BLaER1 (cell line): ENCODE data around the gene NDUFV1.
"Not testable (repeated sequence)": the region's sequence is repeated elsewhere in the genome, so short reads cannot be mapped to it uniquely, and the experiment has no call there.

Source experiments
- H3K27ac ChIP-seq: shearing (Covaris generic); formaldehyde crosslinking; 2 replicates; pipeline ENCODE4 v1.8.1; 2022
- H3K27me3 ChIP-seq: shearing (Covaris generic); formaldehyde crosslinking; 2 replicates; pipeline ENCODE4 v1.8.1; 2022
- H3K36me3 ChIP-seq: shearing (Covaris generic); formaldehyde crosslinking; 2 replicates; pipeline ENCODE4 v1.8.1; 2022
- H3K4me1 ChIP-seq: shearing (Covaris generic); formaldehyde crosslinking; 2 replicates; pipeline ENCODE4 v1.8.1; 2022
- H3K4me2 ChIP-seq: shearing (Covaris generic); formaldehyde crosslinking; 2 replicates; pipeline ENCODE4 v1.8.1; 2022
- H3K4me3 ChIP-seq: shearing (Covaris generic); formaldehyde crosslinking; 2 replicates; pipeline ENCODE4 v1.8.1; 2022
- H3K9ac ChIP-seq: shearing (Covaris generic); formaldehyde crosslinking; 2 replicates; pipeline ENCODE4 v1.8.1; 2022
- H3K9me3 ChIP-seq: shearing (Covaris generic); formaldehyde crosslinking; 2 replicates; pipeline ENCODE4 v1.8.1; 2022
- H4K20me1 ChIP-seq: shearing (Covaris generic); formaldehyde crosslinking; 2 replicates; pipeline ENCODE4 v1.8.1; 2022
- Cebpa-rat ChIP-seq: shearing (Covaris generic); IDR thresholded peaks from 2 replicates; pipeline ENCODE4 v1.8.1; 2022

The NDUFV1 gene

DNA sequence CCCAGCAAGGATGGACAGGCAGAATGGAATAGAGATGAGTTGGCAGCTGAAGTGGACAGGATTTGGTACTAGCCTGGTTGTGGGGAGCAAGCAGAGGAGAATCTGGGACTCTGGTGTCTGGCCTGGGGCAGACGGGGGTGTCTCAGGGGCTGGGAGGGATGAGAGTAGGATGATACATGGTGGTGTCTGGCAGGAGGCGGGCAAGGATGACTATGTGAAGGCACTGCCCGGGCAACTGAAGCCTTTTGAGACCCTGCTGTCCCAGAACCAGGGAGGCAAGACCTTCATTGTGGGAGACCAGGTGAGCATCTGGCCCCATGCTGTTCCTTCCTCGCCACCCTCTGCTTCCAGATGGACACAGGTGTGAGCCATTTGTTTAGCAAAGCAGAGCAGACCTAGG, 20.8 kb upstream of the NDUFV1 start:
- Histone ChIP-seq H3K27me3 (peaks cover 7% of the 10 kb centered on the region), H3K9ac (peak overlapping the region; percentile 95), H4K20me1 (peaks cover 41% of the 10 kb centered on the region), H3K9me3 (no peaks in the 10 kb centered on the region), H3K4me3 (peak overlapping the region; percentile 82), H3K4me1 (peaks cover 71% of the 10 kb centered on the region), H3K27ac (peak overlapping the region; percentile 39; the same call in 1 of the 2 replicates), H3K4me2 (peak overlapping the region; percentile 99), H3K36me3 (peaks cover 51% of the 10 kb centered on the region)
- no peak for TF ChIP-seq Cebpa-rat

DNA sequence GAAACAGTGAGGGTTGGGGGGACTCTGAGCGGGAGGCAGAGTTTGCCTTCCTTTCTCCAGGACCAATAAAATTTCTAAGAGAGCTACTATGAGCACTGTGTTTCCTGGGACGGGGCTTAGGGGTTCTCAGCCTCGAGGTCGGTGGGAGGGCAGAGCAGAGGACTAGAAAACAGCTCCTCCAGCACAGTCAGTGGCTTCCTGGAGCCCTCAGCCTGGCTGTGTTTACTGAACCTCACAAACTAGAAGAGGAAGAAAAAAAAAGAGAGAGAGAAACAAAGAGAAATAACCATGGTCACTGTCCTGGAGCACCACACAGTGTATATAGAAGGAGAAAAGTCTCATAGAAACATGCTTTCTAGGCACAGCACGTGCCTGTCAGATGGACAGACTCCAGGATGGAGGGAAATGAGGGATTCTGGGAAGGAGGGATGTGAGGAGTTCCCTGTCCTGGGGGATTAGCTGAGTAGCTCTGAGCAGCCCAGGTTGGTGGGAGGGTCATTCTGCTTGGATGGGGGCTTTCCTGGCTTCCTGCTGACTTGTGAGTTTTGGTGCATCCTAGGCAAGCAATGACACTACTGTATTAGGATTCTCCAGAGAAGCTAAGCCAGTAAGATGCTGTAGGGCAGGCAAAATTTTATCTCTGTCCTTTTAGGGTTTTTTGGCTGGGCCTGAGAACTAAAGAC, 20.0 kb upstream of the NDUFV1 start:
- H3K4me1 ChIP-seq = peaks cover 63% of the 10 kb centered on the region
- peaks cover 41% of the 10 kb centered on the region for H4K20me1 ChIP-seq
- peak overlapping the region; percentile 99 for H3K4me2 ChIP-seq
- H3K9ac ChIP-seq = peak overlapping the region; percentile 95; the same call in 1 of the 2 replicates
- H3K4me3 ChIP-seq = peak overlapping the region; percentile 82; the same call in 1 of the 2 replicates
- no peak for TF ChIP-seq Cebpa-rat
- peaks cover 51% of the 10 kb centered on the region for H3K36me3 ChIP-seq
- H3K27me3 ChIP-seq = peaks cover under 1% of the 10 kb centered on the region; the same call in 1 of the 2 replicates
- peak overlapping the region; percentile 39; the same call in 1 of the 2 replicates for H3K27ac ChIP-seq
- no peaks in the 10 kb centered on the region for H3K9me3 ChIP-seq

DNA sequence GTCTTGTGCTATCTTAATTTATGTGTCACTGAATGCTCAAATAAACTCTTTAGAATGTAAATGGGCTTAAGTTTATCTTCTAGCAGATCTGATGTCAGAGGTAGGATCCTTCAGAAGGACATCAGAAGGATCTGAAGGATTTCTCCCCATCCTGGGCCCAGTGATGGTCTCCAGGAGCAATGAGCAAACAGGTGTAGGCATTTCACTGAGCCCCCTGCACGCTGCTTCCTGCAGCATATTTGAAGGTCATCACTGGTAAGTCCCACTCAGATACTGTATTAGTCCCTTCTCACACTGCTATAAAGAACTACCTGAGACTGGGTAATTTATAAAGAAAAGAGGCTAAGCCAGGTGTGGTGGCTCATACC, 18.6 kb upstream of the NDUFV1 start:
- Histone ChIP-seq H3K36me3 (peaks cover 51% of the 10 kb centered on the region), H4K20me1 (peaks cover 41% of the 10 kb centered on the region), H3K27ac (0 out of 2 replicates have a peak overlapping the region, but pooled peaks have one; percentile 1), H3K4me2 (peak overlapping the region; percentile 99; the same call in 1 of the 2 replicates), H3K4me1 (peaks cover 49% of the 10 kb centered on the region), H3K9me3 (no peaks in the 10 kb centered on the region), H3K9ac (no peak overlapping the region), H3K4me3 (no peak overlapping the region), H3K27me3 (no peaks in the 10 kb centered on the region)
- TF ChIP-seq Cebpa-rat = no peak

DNA sequence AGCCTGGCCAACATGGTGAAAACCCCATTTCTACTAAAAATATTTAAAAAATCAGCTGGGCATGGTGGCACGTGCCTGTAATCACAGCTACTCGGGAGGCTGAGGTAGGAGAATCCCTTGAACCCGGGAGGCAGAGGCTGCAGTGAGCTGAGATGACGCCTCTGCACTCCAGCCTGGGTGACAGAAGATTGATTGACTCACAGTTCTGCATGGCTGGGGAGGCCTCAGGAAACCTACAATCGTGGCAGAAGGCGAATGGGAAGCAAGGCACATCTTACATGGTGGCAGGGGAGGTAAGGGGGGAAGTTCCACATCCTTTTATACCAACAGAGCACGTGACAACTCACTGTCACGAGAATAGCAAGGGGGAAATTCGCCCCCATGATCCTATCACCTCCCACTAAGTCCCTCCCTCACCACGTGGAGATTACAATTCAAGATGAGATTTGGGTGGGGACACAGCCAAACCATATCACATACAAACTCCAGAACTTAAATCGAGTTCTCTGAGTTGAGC, 17.8 kb upstream of the NDUFV1 start:
- Histone ChIP-seq H4K20me1 (peaks cover 41% of the 10 kb centered on the region), H3K36me3 (peaks cover 51% of the 10 kb centered on the region), H3K4me2 (peak overlapping the region; percentile 30), H3K4me1 (peaks cover 49% of the 10 kb centered on the region)
- H3K9me3 ChIP-seq, H3K27me3 ChIP-seq, H3K27ac ChIP-seq, H3K4me3 ChIP-seq, H3K9ac ChIP-seq: not testable (repeated sequence)

DNA sequence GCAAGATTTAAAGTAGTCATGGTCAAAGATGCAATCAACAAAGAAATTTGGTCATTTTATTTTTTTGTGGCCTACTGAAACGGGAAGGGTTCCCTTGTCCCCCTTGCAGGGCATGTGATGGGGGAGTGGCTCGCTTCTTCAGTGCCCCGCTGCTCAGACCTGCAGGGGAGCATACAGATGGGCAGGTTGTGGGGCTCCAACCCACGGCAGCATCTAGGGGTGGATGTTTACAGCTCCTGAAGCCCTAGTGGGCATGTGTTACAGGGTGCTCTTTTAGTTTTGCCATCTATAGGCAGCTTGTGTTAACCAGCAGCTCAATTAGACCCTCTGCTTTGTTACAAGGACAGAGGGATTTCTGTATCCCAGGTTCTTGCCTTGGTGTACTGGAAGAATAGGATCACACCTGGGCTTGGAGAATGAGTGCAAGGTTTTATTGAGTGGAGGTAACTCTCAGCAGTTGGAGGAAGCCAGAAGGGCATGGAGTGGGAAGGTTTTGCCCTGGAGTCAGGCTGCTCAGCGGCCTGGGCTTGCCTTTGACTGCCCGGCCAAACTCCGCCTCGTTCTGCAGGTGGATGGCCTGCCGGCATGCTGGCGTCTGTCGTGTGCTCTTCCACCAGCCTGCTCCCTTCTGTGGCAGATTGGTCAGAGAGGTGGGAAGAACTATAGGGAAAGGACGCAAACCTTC, 13.7 kb upstream of the NDUFV1 start:
- Histone ChIP-seq H3K4me1 (peaks cover 11% of the 10 kb centered on the region), H3K9me3 (peaks cover 15% of the 10 kb centered on the region), H3K36me3 (peaks cover 15% of the 10 kb centered on the region), H3K4me2 (no peak overlapping the region), H3K27me3 (no peaks in the 10 kb centered on the region), H3K9ac (no peak overlapping the region), H3K4me3 (no peak overlapping the region), H3K27ac (no peak overlapping the region), H4K20me1 (0 out of 2 replicates have a peak, but pooled peaks cover 4% of the 10 kb centered on the region)
- no peak for TF ChIP-seq Cebpa-rat

DNA sequence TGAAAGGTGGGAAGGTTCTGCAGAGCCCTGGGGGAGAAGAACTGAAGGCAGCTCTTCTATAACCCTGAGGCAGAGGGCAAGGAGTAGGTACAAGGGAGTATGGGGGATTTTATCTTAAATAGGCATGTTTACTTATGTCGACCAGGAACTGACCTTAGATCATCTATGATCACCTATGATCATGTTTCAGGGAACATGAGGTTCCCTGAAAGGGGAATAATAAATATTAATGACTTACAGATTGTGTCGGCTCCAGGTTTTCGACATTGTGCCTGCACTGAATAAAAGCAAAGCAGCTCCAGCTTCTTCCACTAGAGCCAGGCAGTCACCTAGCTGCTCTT, 13.2 kb upstream of the NDUFV1 start:
- Histone ChIP-seq H3K27ac (no peak overlapping the region), H3K4me2 (no peak overlapping the region), H3K27me3 (no peaks in the 10 kb centered on the region), H3K9me3 (peaks cover 20% of the 10 kb centered on the region), H3K4me1 (peaks cover 6% of the 10 kb centered on the region), H3K4me3 (no peak overlapping the region), H4K20me1 (no peaks in the 10 kb centered on the region), H3K9ac (no peak overlapping the region), H3K36me3 (peaks cover 10% of the 10 kb centered on the region)
- no peak for TF ChIP-seq Cebpa-rat

DNA sequence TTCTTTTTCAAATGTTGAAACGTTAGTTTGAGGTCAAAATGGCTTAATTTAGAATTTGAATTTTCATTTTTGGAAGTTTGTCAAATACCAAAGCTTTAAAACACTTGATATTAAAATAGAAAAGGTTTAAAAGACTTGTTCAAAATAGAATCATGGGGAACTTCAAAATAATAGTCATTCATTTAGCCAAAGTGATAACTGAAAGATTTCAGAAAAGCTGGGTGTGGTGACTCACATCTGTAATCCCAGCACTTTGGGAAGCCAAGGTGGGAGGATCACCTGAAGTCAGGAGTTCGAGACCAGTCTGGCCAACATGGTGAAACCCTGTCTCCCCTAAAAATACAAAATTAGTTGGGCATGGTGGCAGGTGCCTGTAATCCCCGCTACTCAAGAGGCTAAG, 12.3 kb upstream of the NDUFV1 start:
- Histone ChIP-seq H3K4me2 (no peak overlapping the region), H3K9ac (no peak overlapping the region), H3K9me3 (peaks cover 28% of the 10 kb centered on the region), H3K4me3 (no peak overlapping the region), H3K36me3 (peaks cover under 1% of the 10 kb centered on the region; the same call in 1 of the 2 replicates), H3K27me3 (no peaks in the 10 kb centered on the region), H4K20me1 (no peaks in the 10 kb centered on the region), H3K4me1 (no peaks in the 10 kb centered on the region), H3K27ac (no peak overlapping the region)
- TF ChIP-seq Cebpa-rat = no peak

DNA sequence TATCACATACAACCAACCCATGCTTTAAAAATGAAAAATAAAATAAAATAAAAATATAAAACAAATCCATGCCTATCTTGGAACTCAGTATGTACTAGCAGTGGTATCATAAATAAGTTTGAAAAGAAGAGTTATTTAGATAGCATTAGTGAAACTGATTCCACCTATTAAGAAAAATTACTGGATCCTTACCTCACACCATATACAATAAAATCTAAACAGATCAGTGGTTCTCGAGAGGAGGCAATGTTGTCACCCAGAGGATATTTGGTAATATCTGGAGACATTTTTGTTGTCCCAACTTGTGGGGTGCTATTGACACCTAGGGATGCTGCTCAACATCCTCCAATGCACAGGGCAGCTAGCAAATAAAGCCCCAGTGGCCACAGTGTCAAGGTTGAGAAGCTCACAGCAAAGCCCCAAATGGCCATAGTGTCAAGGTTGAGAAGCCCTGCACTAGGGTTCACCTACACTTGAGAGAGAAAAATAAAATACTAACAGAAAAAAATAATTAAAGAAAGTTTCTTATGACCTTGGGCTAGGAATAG, 9.9 kb upstream of the NDUFV1 start:
- no peak for TF ChIP-seq Cebpa-rat
- H3K36me3 ChIP-seq = no peaks in the 10 kb centered on the region
- peaks cover 15% of the 10 kb centered on the region for H3K4me1 ChIP-seq
- H3K4me2 ChIP-seq = no peak overlapping the region
- no peak overlapping the region for H3K27ac ChIP-seq
- H3K9me3 ChIP-seq = peaks cover 30% of the 10 kb centered on the region
- no peak overlapping the region for H3K9ac ChIP-seq
- no peaks in the 10 kb centered on the region for H3K27me3 ChIP-seq
- H3K4me3 ChIP-seq = no peak overlapping the region
- H4K20me1 ChIP-seq = no peaks in the 10 kb centered on the region

DNA sequence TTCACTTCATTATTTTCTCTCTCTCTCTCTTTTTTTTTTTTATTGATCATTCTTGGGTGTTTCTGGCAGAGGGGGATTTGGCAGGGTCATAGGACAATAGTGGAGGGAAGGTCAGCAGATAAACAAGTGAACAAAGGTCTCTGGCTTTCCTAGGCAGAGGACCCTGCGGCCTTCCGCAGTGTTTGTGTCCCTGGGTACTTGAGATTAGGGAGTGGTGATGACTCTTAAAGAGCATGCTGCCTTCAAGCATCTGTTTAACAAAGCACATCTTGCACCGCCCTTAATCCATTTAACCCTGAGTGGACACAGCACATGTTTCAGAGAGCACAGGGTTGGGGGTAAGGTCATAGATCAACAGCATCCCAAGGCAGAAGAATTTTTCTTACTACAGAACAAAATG, 9.3 kb upstream of the NDUFV1 start:
- H3K27ac ChIP-seq, H3K27me3 ChIP-seq, H3K9ac ChIP-seq, H3K4me3 ChIP-seq, H3K4me2 ChIP-seq, H4K20me1 ChIP-seq, H3K36me3 ChIP-seq: not testable (repeated sequence)
- Histone ChIP-seq H3K9me3 (peaks cover 30% of the 10 kb centered on the region), H3K4me1 (peaks cover 15% of the 10 kb centered on the region)

DNA sequence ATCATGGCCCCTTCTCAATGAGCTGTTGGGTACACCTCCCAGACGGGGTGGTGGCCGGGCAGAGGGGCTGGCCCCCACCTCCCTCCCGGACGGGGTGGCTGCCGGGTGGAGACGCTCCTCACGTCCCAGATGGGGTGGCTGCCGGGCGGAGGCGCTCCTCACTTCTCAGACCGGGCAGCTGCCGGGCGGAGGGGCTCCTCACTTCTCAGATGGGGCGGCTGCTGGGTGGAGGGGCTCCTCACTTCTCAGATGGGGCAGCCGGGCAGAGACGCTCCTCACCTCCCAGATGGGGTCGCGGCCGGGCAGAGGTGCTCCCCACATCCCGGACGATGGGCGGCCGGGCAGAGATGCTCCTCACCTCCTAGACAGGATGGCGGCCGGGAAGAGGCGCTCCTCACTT, 8.8 kb upstream of the NDUFV1 start:
- H3K9ac ChIP-seq, H3K27me3 ChIP-seq: not testable (repeated sequence)
- peaks cover 15% of the 10 kb centered on the region for H3K4me1 ChIP-seq

More for the DNA sequence above, 8.8 kb upstream of the NDUFV1 start:
- H3K27ac ChIP-seq, H3K36me3 ChIP-seq, H4K20me1 ChIP-seq, H3K4me3 ChIP-seq, H3K4me2 ChIP-seq: not testable (repeated sequence)
- peaks cover 30% of the 10 kb centered on the region for H3K9me3 ChIP-seq
